DMS53 treated with DMSO at 0.1 percent for 48 hours (cell line): ENCODE measurements around the gene HIP1.
"Not testable (repeated sequence)": the region's sequence is repeated elsewhere in the genome, so short reads cannot be mapped to it uniquely, and the experiment has no call there.

Experiments used
- DNase-seq: peaks from one replicate; lab custom pipeline; 2025; ENCODE audit not compliant: unreplicated experiment; lab: John Stamatoyannopoulos, UW

The HIP1 gene

GRCh38 chr7:75534727-75535307 is 203.9 kb downstream of the HIP1 start:
- peak; percentile 1 for DNase-seq

- DNase-seq = no peak
Observed at GRCh38 chr7:75533926-75534325, 204.8 kb downstream of the HIP1 start.

- DNase-seq = no peak
Observed at GRCh38 chr7:75532639-75533038, 206.1 kb downstream of the HIP1 start.

GRCh38 chr7:75531359-75531821 is 207.4 kb downstream of the HIP1 start:
- peak; percentile 25 for DNase-seq

GRCh38 chr7:75527224-75527722 is 211.5 kb downstream of the HIP1 start:
- DNase-seq = not testable (repeated sequence)

GRCh38 chr7:75521727-75522126 is 217.0 kb downstream of the HIP1 start:
- not testable (repeated sequence) for DNase-seq

GRCh38 chr7:75518842-75519241 is 219.9 kb downstream of the HIP1 start:
- DNase-seq = not testable (repeated sequence)

- DNase-seq = not testable (repeated sequence)
Observed at GRCh38 chr7:75509033-75509432, 229.7 kb downstream of the HIP1 start.

- DNase-seq = not testable (repeated sequence)
Observed at GRCh38 chr7:75492020-75492419, 246.7 kb downstream of the HIP1 start, which contains the start of gene SPDYE5. SPDYE5 (plus strand) TSS chr7:75492320; CDS start chr7:75494048, 1,728 bp downstream.

GRCh38 chr7:75485979-75486643 is 252.6 kb downstream of the HIP1 start, which contains the start of gene POM121C:
POM121C (minus strand) TSS chr7:75486299; CDS start chr7:75441496, 44,803 bp downstream.
- DNase-seq = peak; percentile 90

GRCh38 chr7:75485355-75485978 is 253.3 kb downstream of the HIP1 start:
- not testable (repeated sequence) for DNase-seq
